OCI-LY7 (cell line): ENCODE measurements around the gene CHST10. TPM values are rescaled to one million over a fixed set of nuclear protein-coding genes. Genes with fewer than 3 reads are reported as not detected.

Experiments used
- BruUV-seq: library from RNA; stranded (reverse); fragments of 400-500 nt; replicated peaks from 2 replicates; lab custom pipeline; 2021; lab: Mats Ljungman, UMichigan
- CTCF ChIA-PET: fragments of 300-600 bp; sonication (Branson Sonifier 250); formaldehyde crosslinking; loops from one replicate; lab custom pipeline; 2022; ENCODE audit warnings: antibody characterized with exemption; ENCODE audit not compliant: unreplicated experiment; lab: Charles Lee
- POLR2A ChIA-PET: fragments of 300-600 bp; sonication (Branson Sonifier 250); formaldehyde crosslinking; loops from one replicate; lab custom pipeline; 2022; ENCODE audit warnings: antibody characterized with exemption; lab: Charles Lee
- DNase-seq: peaks from one replicate; pipeline ENCODE4 v3.0.0-alpha.2; 2015; ENCODE audit warnings: low spot score
- H2AFZ ChIP-seq: fragments of 200-600 bp; sonication (generic), shearing (Covaris generic); 2 replicates; pipeline ENCODE4 v1.6.1; 2014; ENCODE audit warnings: mild to moderate bottlenecking, antibody characterized with exemption, low read length, moderate library complexity
- H3K27ac ChIP-seq: fragments of 200-600 bp; sonication (generic); 2 replicates; pipeline ENCODE4 v1.5.1; 2014; ENCODE audit warnings: mixed run types, low read depth, mild to moderate bottlenecking, moderate library complexity, low read length, inconsistent platforms; ENCODE audit not compliant: poor library complexity, severe bottlenecking
- H3K36me3 ChIP-seq: fragments of 200-600 bp; sonication (generic); 2 replicates; pipeline ENCODE4 v1.6.1; 2014; ENCODE audit warnings: mild to moderate bottlenecking, antibody characterized with exemption, low read length, moderate library complexity, mixed read lengths; ENCODE audit not compliant: insufficient read depth
- H3K4me1 ChIP-seq: fragments of 200-600 bp; sonication (generic); 2 replicates; pipeline ENCODE4 v1.5.1; 2014; ENCODE audit warnings: mild to moderate bottlenecking, low read length; ENCODE audit not compliant: insufficient read depth, poor library complexity, severe bottlenecking
- H3K4me2 ChIP-seq: fragments of 200-600 bp; sonication (generic); 2 replicates; pipeline ENCODE4 v1.6.1; 2014; ENCODE audit warnings: mild to moderate bottlenecking, low read length
- H3K4me3 ChIP-seq: fragments of 200-600 bp; sonication (generic); 2 replicates; pipeline ENCODE4 v1.5.1; 2014; ENCODE audit warnings: mild to moderate bottlenecking, low read depth, low read length; ENCODE audit not compliant: poor library complexity, severe bottlenecking
- H3K79me2 ChIP-seq: fragments of 200-600 bp; sonication (generic); 2 replicates; pipeline ENCODE4 v1.6.1; 2016; ENCODE audit warnings: low read depth, mild to moderate bottlenecking, low read length, moderate library complexity, mixed read lengths; ENCODE audit not compliant: insufficient read depth
- H3K9me2 ChIP-seq: fragments of 200-600 bp; sonication (generic); 2 replicates; pipeline ENCODE4 v1.6.1; 2016; ENCODE audit warnings: mild to moderate bottlenecking, low read length, mixed read lengths; ENCODE audit not compliant: insufficient read depth
- H3K9me3 ChIP-seq: fragments of 200-600 bp; sonication (generic); 2 replicates; pipeline ENCODE4 v1.6.1; 2014; ENCODE audit warnings: mild to moderate bottlenecking, mixed run types, low read length, mixed read lengths
- H4K20me1 ChIP-seq: fragments of 200-600 bp; sonication (generic); 2 replicates; pipeline ENCODE4 v1.6.1; 2014; ENCODE audit warnings: mild to moderate bottlenecking, antibody characterized with exemption, low read length, moderate library complexity, mixed read lengths; ENCODE audit not compliant: insufficient read depth
- EZH2phosphoT487 ChIP-seq: fragments of 200-600 bp; sonication (generic); IDR thresholded peaks from 2 replicates; pipeline ENCODE4 v1.6.1; 2018; ENCODE audit warnings: low read depth, borderline replicate concordance, mild to moderate bottlenecking, mixed run types, antibody characterized with exemption, low read length, moderate library complexity, mixed read lengths
- intact Hi-C: fragments of 100-400 bp; cut with micrococcal nuclease; formaldehyde crosslinking; loops from one replicate; pipeline ENCODE4 v1.10.0; 2022; ENCODE audit not compliant: unreplicated experiment
- total RNA-seq, 2 experiments: library from RNA; depleted of rRNA in 1 of 2; stranded (reverse); fragments of >200 nt in 1 of 2; shearing (Covaris generic) in 1 of 2; gene quantifications; 2 replicates each; pipeline ENCODE4 v1.2.3, GENCODE V29; 2014 to 2022
- TF ChIP-seq, protein P1 (sequence below): fragments of 200-600 bp; sonication (generic); conservative IDR thresholded peaks from 2 replicates; pipeline ENCODE4 v1.5.1; 2014; ENCODE audit warnings: mild to moderate bottlenecking, antibody characterized with exemption, low read length, moderate library complexity, mixed read lengths

Gene CHST10
- total RNA-seq, 2 experiments from 2014 or later, result 15.0 to 19.1 TPM

- Histone ChIP-seq H3K4me1 (peaks cover 18% of the 10 kb centered on the region), H3K79me2 (no peaks in the 10 kb centered on the region), H3K4me3 (no peak overlapping the region), H2AFZ (no peak overlapping the region), H3K9me2 (no peaks in the 10 kb centered on the region), H3K36me3 (no peaks in the 10 kb centered on the region; the same call in 1 of the 2 replicates), H3K9me3 (no peaks in the 10 kb centered on the region), H3K4me2 (no peak overlapping the region), H3K27ac (no peak overlapping the region), H4K20me1 (no peaks in the 10 kb centered on the region)
- intact Hi-C loops, result no loop called here
- no peak for DNase-seq
- ChIA-PET POLR2A (no interaction called here), CTCF (no interaction called here)
- TF ChIP-seq, protein P1, sequence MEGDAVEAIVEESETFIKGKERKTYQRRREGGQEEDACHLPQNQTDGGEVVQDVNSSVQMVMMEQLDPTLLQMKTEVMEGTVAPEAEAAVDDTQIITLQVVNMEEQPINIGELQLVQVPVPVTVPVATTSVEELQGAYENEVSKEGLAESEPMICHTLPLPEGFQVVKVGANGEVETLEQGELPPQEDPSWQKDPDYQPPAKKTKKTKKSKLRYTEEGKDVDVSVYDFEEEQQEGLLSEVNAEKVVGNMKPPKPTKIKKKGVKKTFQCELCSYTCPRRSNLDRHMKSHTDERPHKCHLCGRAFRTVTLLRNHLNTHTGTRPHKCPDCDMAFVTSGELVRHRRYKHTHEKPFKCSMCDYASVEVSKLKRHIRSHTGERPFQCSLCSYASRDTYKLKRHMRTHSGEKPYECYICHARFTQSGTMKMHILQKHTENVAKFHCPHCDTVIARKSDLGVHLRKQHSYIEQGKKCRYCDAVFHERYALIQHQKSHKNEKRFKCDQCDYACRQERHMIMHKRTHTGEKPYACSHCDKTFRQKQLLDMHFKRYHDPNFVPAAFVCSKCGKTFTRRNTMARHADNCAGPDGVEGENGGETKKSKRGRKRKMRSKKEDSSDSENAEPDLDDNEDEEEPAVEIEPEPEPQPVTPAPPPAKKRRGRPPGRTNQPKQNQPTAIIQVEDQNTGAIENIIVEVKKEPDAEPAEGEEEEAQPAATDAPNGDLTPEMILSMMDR, result no peak
- TF ChIP-seq EZH2phosphoT487, result no peak
- no TSS peak for BruUV-seq
Measured at GRCh38 chr2:100390001-100390940, 27.2 kb downstream of the CHST10 start.

GRCh38 chr2:100388703-100389102, 28.8 kb downstream of the CHST10 start:
- Histone ChIP-seq H3K4me2 (no peak overlapping the region), H3K27ac (no peak overlapping the region), H3K9me3 (no peaks in the 10 kb centered on the region), H3K4me1 (peaks cover 2% of the 10 kb centered on the region), H4K20me1 (no peaks in the 10 kb centered on the region), H3K79me2 (no peaks in the 10 kb centered on the region), H2AFZ (no peak overlapping the region), H3K9me2 (no peaks in the 10 kb centered on the region), H3K36me3 (no peaks in the 10 kb centered on the region; the same call in 1 of the 2 replicates), H3K4me3 (no peak overlapping the region)
- ChIA-PET POLR2A (no interaction called here), CTCF (no interaction called here)
- BruUV-seq, result no TSS peak
- TF ChIP-seq EZH2phosphoT487, result no peak
- TF ChIP-seq, protein P1, result no peak
- DNase-seq, result no peak
- intact Hi-C loops, result no loop called here

DNA sequence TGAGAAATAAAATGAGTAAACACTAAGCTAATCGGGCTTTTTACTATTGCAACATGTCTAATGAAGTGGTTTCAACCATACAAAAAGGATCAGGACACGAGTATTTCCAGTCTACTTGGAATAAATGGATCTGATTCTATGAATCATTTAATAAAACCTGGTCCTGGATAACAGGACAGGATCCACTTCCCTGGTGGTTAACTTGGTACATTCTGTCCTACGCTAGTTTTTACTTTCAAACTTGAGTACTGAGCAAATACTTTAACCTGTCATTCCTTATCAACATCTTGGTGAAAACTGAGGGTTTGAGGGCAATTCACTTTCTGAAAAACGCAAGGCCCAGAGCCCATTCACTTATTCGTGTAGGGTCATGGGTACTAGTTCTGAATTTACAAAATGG, 33.5 kb downstream of the CHST10 start:
- intact Hi-C loops, result no loop called here
- CTCF ChIA-PET, result no interaction called here
- Histone ChIP-seq H2AFZ (no peak overlapping the region), H3K4me2 (no peak overlapping the region), H3K79me2 (no peaks in the 10 kb centered on the region), H3K4me3 (no peak overlapping the region), H3K9me3 (no peaks in the 10 kb centered on the region), H3K4me1 (peaks cover 4% of the 10 kb centered on the region), H4K20me1 (no peaks in the 10 kb centered on the region), H3K27ac (no peak overlapping the region), H3K36me3 (no peaks in the 10 kb centered on the region), H3K9me2 (no peaks in the 10 kb centered on the region)
- no TSS peak for BruUV-seq
- POLR2A ChIA-PET, result no interaction called here
- TF ChIP-seq, protein P1, result no peak
- no peak for TF ChIP-seq EZH2phosphoT487
- no peak for DNase-seq
